ENCODE results near the gene SPTB.

Gene SPTB

GRCh38 chr14:64698903-64699302, 180.8 kb downstream of the SPTB start:
- no peak overlapping the region for H3K4me3 ChIP-seq (ENCODE audit: low read length)
- no peak for DNase-seq (ENCODE audit: low read depth)
- TF ChIP-seq CTCF (conservative IDR thresholded peaks at IDR 0.05; ENCODE audit: low read depth, low read length): no peak

GRCh38 chr14:64696355-64696857, 183.3 kb downstream of the SPTB start:
- no peak overlapping the region for H3K4me3 ChIP-seq (ENCODE audit: low read length)
- no peak for TF ChIP-seq CTCF (conservative IDR thresholded peaks at IDR 0.05; ENCODE audit: low read depth, low read length)
- DNase-seq (ENCODE audit: low read depth): no peak

Data from retinal pigment epithelial cell (primary cell).